Caco-2 (cell line): ENCODE results near the gene FBXL22. TPM values are rescaled to one million over a fixed set of nuclear protein-coding genes. Genes with fewer than 3 reads are reported as not detected.

Experiments used
- BruUV-seq: library from RNA; stranded (reverse); fragments of 400-500 nt; replicated peaks from 2 replicates; lab custom pipeline; 2021; lab: Mats Ljungman, UMichigan
- CTCF ChIA-PET: fragments of 300-600 bp; sonication (Branson Sonifier 250); formaldehyde crosslinking; loops from one replicate; lab custom pipeline; 2022; ENCODE audit warnings: antibody characterized with exemption; lab: Charles Lee
- POLR2A ChIA-PET: fragments of 300-600 bp; sonication (Branson Sonifier 250); formaldehyde crosslinking; loops from one replicate; lab custom pipeline; 2022; ENCODE audit warnings: antibody characterized with exemption; lab: Charles Lee
- DNase-seq, 2 experiments: peaks; one replicate each; pipeline versions ENCODE4 v3.0.0 to v3.0.0-alpha.2; 2020 to 2022
- H3K27me3 ChIP-seq: replicated peaks from 2 replicates; pipeline ENCODE4 v1.6.0; 2011; ENCODE audit warnings: low read length; ENCODE audit not compliant: control insufficient read depth, insufficient read depth
- H3K36me3 ChIP-seq: 2 replicates; pipeline ENCODE4 v1.5.1; 2011; ENCODE audit warnings: low read length; ENCODE audit not compliant: control insufficient read depth, insufficient read depth
- H3K4me1 ChIP-seq: fragments of 250-450 bp; sonication (Bioruptor Pico); 2 replicates; pipeline ENCODE4 v1.5.1; 2020; ENCODE audit warnings: mild to moderate bottlenecking
- H3K4me3 ChIP-seq: 2 replicates; pipeline ENCODE4 v1.5.1; 2011; ENCODE audit warnings: low read depth, mild to moderate bottlenecking, control low read depth, low read length
- H3K9me3 ChIP-seq: fragments of 250-450 bp; sonication (Bioruptor Pico); 2 replicates; pipeline ENCODE4 v1.5.1; 2020; ENCODE audit warnings: mild to moderate bottlenecking, moderate library complexity
- H3K27ac Mint-ChIP-seq: one replicate; pipeline ENCODE4 v1.8.0; 2022; ENCODE audit warnings: mixed read lengths; ENCODE audit not compliant: unreplicated experiment
- H3K27me3 Mint-ChIP-seq: one replicate; pipeline ENCODE4 v1.8.0; 2022; ENCODE audit warnings: mixed read lengths; ENCODE audit not compliant: insufficient read depth, unreplicated experiment
- H3K36me3 Mint-ChIP-seq: one replicate; pipeline ENCODE4 v1.8.0; 2022; ENCODE audit warnings: mild to moderate bottlenecking, mixed read lengths; ENCODE audit not compliant: insufficient read depth, unreplicated experiment
- H3K4me1 Mint-ChIP-seq: one replicate; pipeline ENCODE4 v1.8.0; 2022; ENCODE audit warnings: low read depth, mixed read lengths; ENCODE audit not compliant: unreplicated experiment
- H3K4me3 Mint-ChIP-seq: one replicate; pipeline ENCODE4 v1.8.0; 2022; ENCODE audit warnings: mild to moderate bottlenecking, moderate library complexity, mixed read lengths; ENCODE audit not compliant: unreplicated experiment
- H3K9me3 Mint-ChIP-seq: one replicate; pipeline ENCODE4 v1.8.0; 2022; ENCODE audit warnings: mixed read lengths; ENCODE audit not compliant: unreplicated experiment
- intact Hi-C: fragments of 100-400 bp; cut with micrococcal nuclease; formaldehyde crosslinking; loops from one replicate; pipeline ENCODE4 v1.10.0; 2022; ENCODE audit not compliant: unreplicated experiment
- total RNA-seq: library from RNA; stranded (reverse); gene quantifications from 2 replicates; pipeline ENCODE4 v1.2.3, GENCODE V29; 2022
- TF ChIP-seq, protein P1 (sequence below), 2 experiments: fragments of 200-600 bp in 1 of 2; IDR thresholded peaks; 1 replicate in 1 of 2; 2 replicates in 1 of 2; pipeline versions ENCODE4 v1.5.1 to v1.8.0; 2011 to 2022; ENCODE audit warnings: antibody characterized with exemption in 1 of 2, control low read depth in 1 of 2, inconsistent platforms in 1 of 2, low read depth in 1 of 2, low read length in 1 of 2, mild to moderate bottlenecking in 1 of 2, moderate library complexity in 1 of 2; ENCODE audit not compliant: insufficient read depth in 1 of 2, severe bottlenecking in 1 of 2, unreplicated experiment in 1 of 2

The FBXL22 gene
- total RNA-seq, 1 experiment from 2014 or later, result not detected

DNA sequence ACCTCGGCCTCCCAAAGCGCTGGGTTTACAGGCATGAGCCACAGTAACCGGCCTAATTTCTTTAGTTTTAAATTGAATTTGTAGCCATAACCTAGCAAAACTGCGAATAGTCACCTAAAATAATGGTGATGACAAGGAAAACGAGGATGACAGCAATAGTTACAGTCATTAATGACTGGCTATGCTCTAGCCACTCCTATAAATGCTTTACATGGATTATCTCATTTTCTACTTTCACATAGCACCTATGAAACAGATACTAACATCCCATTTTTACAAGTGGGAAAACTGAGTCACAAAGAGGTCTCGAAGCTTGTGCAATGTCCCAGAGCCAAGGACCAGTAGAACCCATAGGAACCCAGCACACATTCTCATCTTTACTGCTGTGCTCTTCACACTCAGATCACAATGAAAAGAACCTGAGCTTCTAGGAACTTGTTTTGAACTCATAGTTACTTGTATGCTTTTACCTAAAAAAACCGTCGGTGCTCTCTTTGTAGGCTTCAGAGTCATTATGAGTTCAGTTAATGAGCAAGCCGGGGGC is 39.4 kb downstream of the FBXL22 start:
- no peaks in the 10 kb centered on the region for H3K4me1 Mint-ChIP-seq
- no peaks in the 10 kb centered on the region for H3K4me1 ChIP-seq
- H3K27ac Mint-ChIP-seq, result no peak overlapping the region
- intact Hi-C loops, result no loop called here
- TF ChIP-seq, protein P1, sequence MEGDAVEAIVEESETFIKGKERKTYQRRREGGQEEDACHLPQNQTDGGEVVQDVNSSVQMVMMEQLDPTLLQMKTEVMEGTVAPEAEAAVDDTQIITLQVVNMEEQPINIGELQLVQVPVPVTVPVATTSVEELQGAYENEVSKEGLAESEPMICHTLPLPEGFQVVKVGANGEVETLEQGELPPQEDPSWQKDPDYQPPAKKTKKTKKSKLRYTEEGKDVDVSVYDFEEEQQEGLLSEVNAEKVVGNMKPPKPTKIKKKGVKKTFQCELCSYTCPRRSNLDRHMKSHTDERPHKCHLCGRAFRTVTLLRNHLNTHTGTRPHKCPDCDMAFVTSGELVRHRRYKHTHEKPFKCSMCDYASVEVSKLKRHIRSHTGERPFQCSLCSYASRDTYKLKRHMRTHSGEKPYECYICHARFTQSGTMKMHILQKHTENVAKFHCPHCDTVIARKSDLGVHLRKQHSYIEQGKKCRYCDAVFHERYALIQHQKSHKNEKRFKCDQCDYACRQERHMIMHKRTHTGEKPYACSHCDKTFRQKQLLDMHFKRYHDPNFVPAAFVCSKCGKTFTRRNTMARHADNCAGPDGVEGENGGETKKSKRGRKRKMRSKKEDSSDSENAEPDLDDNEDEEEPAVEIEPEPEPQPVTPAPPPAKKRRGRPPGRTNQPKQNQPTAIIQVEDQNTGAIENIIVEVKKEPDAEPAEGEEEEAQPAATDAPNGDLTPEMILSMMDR (IDR thresholded peaks at IDR 0.05; ENCODE audit: insufficient read depth in 1 of 2, low read depth in 1 of 2, low read length in 1 of 2, severe bottlenecking in 1 of 2, unreplicated experiment in 1 of 2), result no peak
- H3K4me3 Mint-ChIP-seq, result no peak overlapping the region
- H3K27me3 ChIP-seq, result no peaks in the 10 kb centered on the region
- H3K9me3 ChIP-seq, result no peaks in the 10 kb centered on the region
- no peaks in the 10 kb centered on the region for H3K9me3 Mint-ChIP-seq
- ChIA-PET POLR2A (no interaction called here), CTCF (no interaction called here)
- peaks cover 20% of the 10 kb centered on the region for H3K36me3 Mint-ChIP-seq
- BruUV-seq, result no TSS peak
- H3K27me3 Mint-ChIP-seq, result no peaks in the 10 kb centered on the region
- H3K36me3 ChIP-seq, result no peaks in the 10 kb centered on the region
- DNase-seq, result no peak
- no peak overlapping the region for H3K4me3 ChIP-seq

DNA sequence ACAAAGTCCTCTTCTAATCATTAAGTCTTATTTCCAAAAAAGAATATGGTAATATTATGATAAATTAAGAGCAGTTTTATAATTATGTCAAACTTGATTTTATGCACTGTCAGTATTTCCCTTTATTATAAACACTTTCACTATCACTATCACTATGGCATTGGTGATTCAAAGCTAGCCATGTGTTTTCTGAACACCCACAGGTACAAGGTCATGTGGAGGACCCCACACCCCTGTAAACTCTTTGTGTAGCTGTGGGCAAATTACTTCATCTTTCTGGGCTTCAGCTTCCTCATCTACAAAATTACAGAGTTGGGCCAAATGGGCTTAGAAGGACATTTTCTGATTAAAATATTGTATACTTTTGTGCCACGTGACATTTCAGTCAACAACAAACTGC is 41.7 kb downstream of the FBXL22 start:
- DNase-seq, result no peak
- no peaks in the 10 kb centered on the region for H3K9me3 ChIP-seq
- ChIA-PET CTCF (no interaction called here), POLR2A (no interaction called here)
- Mint-ChIP-seq H3K27me3 (no peaks in the 10 kb centered on the region), H3K4me3 (no peak overlapping the region), H3K36me3 (peaks cover 6% of the 10 kb centered on the region), H3K27ac (no peak overlapping the region), H3K4me1 (no peaks in the 10 kb centered on the region), H3K9me3 (no peaks in the 10 kb centered on the region)
- no peaks in the 10 kb centered on the region for H3K4me1 ChIP-seq
- no TSS peak for BruUV-seq
- H3K4me3 ChIP-seq, result no peak overlapping the region
- intact Hi-C loops, result no loop called here
- H3K27me3 ChIP-seq, result no peaks in the 10 kb centered on the region
- no peaks in the 10 kb centered on the region for H3K36me3 ChIP-seq
- TF ChIP-seq, protein P1 (IDR thresholded peaks at IDR 0.05; ENCODE audit: insufficient read depth in 1 of 2, low read depth in 1 of 2, low read length in 1 of 2, severe bottlenecking in 1 of 2, unreplicated experiment in 1 of 2), result no peak

DNA sequence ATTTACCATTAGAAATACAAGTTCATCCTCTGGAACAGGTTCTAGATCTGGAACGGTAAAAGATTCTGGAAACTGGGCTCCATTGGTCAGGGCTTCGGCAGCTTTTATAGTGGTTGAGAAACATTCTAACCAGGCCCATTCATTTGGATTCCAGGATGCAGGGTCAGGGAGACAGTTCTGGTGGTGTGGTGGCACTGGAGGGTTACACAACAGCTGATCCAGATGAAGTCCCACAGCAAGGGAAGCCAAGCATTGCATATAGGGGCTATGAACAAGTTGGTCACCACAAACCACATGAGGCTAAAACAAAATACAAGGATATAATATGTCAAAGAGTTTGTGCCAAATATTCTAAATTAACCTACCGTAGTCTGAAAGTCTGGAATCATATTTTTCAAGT is 43.0 kb downstream of the FBXL22 start:
- no peaks in the 10 kb centered on the region for H3K9me3 ChIP-seq
- no peak for DNase-seq
- no peaks in the 10 kb centered on the region for H3K9me3 Mint-ChIP-seq
- no peaks in the 10 kb centered on the region for H3K36me3 ChIP-seq
- ChIA-PET POLR2A (no interaction called here), CTCF (no interaction called here)
- no peak overlapping the region for H3K4me3 ChIP-seq
- H3K4me1 Mint-ChIP-seq, result no peaks in the 10 kb centered on the region
- H3K36me3 Mint-ChIP-seq, result peaks cover 6% of the 10 kb centered on the region
- intact Hi-C loops, result no loop called here
- TF ChIP-seq, protein P1 (IDR thresholded peaks at IDR 0.05; ENCODE audit: insufficient read depth in 1 of 2, low read depth in 1 of 2, low read length in 1 of 2, severe bottlenecking in 1 of 2, unreplicated experiment in 1 of 2), result no peak
- H3K27me3 Mint-ChIP-seq, result no peaks in the 10 kb centered on the region
- H3K27me3 ChIP-seq, result no peaks in the 10 kb centered on the region
- no peak overlapping the region for H3K27ac Mint-ChIP-seq
- no peak overlapping the region for H3K4me3 Mint-ChIP-seq
- BruUV-seq, result no TSS peak
- H3K4me1 ChIP-seq, result no peaks in the 10 kb centered on the region

Other genes starting within 250 kb of the FBXL22 start
- gene CA12, start 215.5 kb upstream of the FBXL22 start, total RNA-seq, result 1.0 and 1.3 TPM in 2 replicates
- gene USP3, start 92.8 kb upstream of the FBXL22 start, total RNA-seq, result 54.2 and 58.6 TPM in 2 replicates
- 34.7 and 44.6 TPM in 2 replicates for gene HERC1, start 236.6 kb downstream of the FBXL22 start, total RNA-seq